MM.1S (cell line): ENCODE measurements around the gene ATP6AP1.
A peak's percentile ranks its signal among the peaks of the same experiment; 100 is the strongest.
"Not testable (repeated sequence)": the region's sequence is repeated elsewhere in the genome, so short reads cannot be mapped to it uniquely, and the experiment has no call there.

Experiments
- DNase-seq: peaks from one replicate; pipeline ENCODE4 v3.0.0-alpha.2; 2015
- H2AFZ ChIP-seq: fragments of 300-600 bp; sonication (generic); 2 replicates; pipeline ENCODE4 v1.6.0; 2016; ENCODE audit warnings: antibody characterized with exemption, low read length
- H3F3A ChIP-seq: fragments of 300-600 bp; sonication (generic); 2 replicates; pipeline ENCODE4 v1.6.1; 2016; ENCODE audit warnings: mild to moderate bottlenecking, antibody characterized with exemption, low read length, moderate library complexity, mixed read lengths; ENCODE audit not compliant: insufficient read depth
- H3K27ac ChIP-seq: fragments of 300-600 bp; sonication (generic); 2 replicates; pipeline ENCODE4 v1.5.1; 2016; ENCODE audit warnings: mild to moderate bottlenecking, low read length
- H3K27me3 ChIP-seq: fragments of 300-600 bp; sonication (generic); replicated peaks from 2 replicates; pipeline ENCODE4 v1.6.0; 2016; ENCODE audit warnings: low read length; ENCODE audit not compliant: insufficient read depth
- H3K36me3 ChIP-seq: fragments of 300-600 bp; sonication (generic); replicated peaks from 2 replicates; pipeline ENCODE4 v1.6.1; 2016; ENCODE audit warnings: mild to moderate bottlenecking, low read length, mixed read lengths; ENCODE audit not compliant: insufficient read depth
- H3K4me1 ChIP-seq: fragments of 300-600 bp; sonication (generic); 2 replicates; pipeline ENCODE4 v1.6.1; 2016; ENCODE audit warnings: low read length, mixed read lengths
- H3K4me2 ChIP-seq: fragments of 300-600 bp; sonication (generic); 2 replicates; pipeline ENCODE4 v1.6.0; 2016; ENCODE audit warnings: low read depth, low read length
- H3K4me3 ChIP-seq: fragments of 300-600 bp; sonication (generic); 2 replicates; pipeline ENCODE4 v1.5.1; 2016; ENCODE audit warnings: low read length, mixed read lengths
- H3K79me2 ChIP-seq: fragments of 300-600 bp; sonication (generic); 2 replicates; pipeline ENCODE4 v1.6.1; 2016; ENCODE audit warnings: mixed run types, low read length, mixed read lengths
- H3K9ac ChIP-seq: fragments of 300-600 bp; sonication (generic); 2 replicates; pipeline ENCODE4 v1.6.1; 2016; ENCODE audit warnings: low read length, mixed read lengths
- H3K9me2 ChIP-seq: fragments of 300-600 bp; sonication (generic); replicated peaks from 2 replicates; pipeline ENCODE4 v1.6.1; 2016; ENCODE audit warnings: mild to moderate bottlenecking, low read length, mixed read lengths; ENCODE audit not compliant: insufficient read depth
- H3K9me3 ChIP-seq: fragments of 300-600 bp; sonication (generic); replicated peaks from 2 replicates; pipeline ENCODE4 v1.6.1; 2016; ENCODE audit warnings: mild to moderate bottlenecking, low read length, mixed read lengths; ENCODE audit not compliant: insufficient read depth
- H4K20me1 ChIP-seq: fragments of 300-600 bp; sonication (generic); 2 replicates; pipeline ENCODE4 v1.6.1; 2016; ENCODE audit warnings: mild to moderate bottlenecking, low read length, moderate library complexity, mixed read lengths; ENCODE audit not compliant: insufficient read depth
- EZH2 ChIP-seq: fragments of 300-600 bp; sonication (generic); optimal IDR thresholded peaks from 2 replicates; pipeline ENCODE3; 2017; ENCODE audit warnings: low read depth, mild to moderate bottlenecking, antibody characterized with exemption, low read length, mixed read lengths
- EZH2phosphoT487 ChIP-seq: fragments of 300-600 bp; sonication (generic); IDR thresholded peaks from 2 replicates; pipeline ENCODE4 v1.6.1; 2018; ENCODE audit warnings: antibody characterized with exemption, low read length
- TF ChIP-seq, protein P1 (sequence below): fragments of 300-600 bp; sonication (generic); IDR thresholded peaks from 2 replicates; pipeline ENCODE4 v1.5.1; 2016; ENCODE audit warnings: antibody characterized with exemption, low read length, mixed read lengths

The ATP6AP1 gene

DNA sequence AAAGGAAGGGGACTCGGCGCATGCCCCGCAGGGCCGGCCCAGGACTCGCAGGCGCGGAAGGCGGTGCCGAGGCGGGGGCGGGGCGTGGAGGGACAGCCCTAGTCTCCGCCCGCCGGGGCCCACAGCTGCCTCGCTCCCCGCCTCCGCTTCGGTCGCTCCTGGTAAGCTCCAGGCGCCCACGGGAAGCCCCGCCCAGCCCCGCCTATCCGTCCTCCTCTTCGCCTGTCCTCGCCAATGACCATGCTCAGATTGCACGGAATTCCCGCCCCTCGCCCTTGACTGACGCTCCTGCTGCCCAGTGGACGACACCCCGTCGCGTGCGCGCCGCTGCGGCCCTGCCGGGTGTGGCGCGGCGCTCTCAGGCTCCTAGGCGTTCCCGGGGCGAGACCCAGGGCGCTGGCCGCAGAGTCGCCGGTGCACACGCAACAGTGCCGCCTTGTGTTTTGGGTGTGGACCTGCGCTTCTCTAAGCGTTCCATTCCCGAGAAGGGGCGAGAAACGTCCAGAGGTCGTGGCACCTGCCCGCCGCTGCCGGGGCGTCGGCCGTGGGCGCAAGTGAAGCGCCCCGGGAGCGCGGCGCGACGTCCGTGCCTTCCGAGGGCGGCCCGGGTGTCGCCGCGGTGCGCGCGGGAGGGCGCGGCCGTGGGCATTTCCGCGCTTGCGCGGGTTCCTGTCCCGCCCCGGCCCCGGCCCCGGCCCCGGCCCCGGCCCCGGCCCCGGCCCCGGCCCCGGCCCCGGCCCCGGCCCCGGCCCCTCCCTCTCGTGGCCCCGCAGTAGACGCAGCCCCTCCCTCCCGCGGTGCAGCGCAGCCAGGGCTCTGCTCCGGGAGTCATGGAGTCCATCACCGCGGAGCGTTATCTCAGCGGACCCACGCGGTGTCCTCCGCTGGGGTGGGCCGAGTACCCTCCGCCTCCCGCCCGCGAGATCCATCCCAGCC is 38.4 kb upstream of the ATP6AP1 start:
- H2AFZ ChIP-seq, H3F3A ChIP-seq, H3K79me2 ChIP-seq, H3K27ac ChIP-seq, H3K9ac ChIP-seq, H4K20me1 ChIP-seq, H3K4me3 ChIP-seq, H3K27me3 ChIP-seq, H3K9me3 ChIP-seq, H3K4me2 ChIP-seq, H3K36me3 ChIP-seq, H3K9me2 ChIP-seq, DNase-seq, H3K4me1 ChIP-seq: not testable (repeated sequence)

DNA sequence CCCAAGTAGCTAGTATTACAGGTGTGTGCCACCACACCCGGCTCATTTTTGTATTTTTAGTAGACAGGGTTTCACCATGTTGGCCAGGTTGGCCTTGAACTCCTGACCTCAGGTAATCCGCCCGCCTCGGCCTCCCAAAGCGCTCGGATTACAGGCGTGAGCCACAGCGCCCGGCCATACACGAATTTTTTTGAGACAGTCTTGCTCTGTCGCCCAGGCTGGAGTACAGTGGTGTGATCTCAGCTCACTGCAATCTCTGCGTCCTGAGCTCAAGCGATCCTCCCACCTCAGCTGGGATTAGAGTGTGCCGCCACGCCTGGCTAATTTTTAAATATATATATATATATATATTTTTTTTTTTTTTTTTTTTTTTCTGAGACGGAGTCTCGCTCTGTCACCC is 32.1 kb upstream of the ATP6AP1 start:
- H3K4me2 ChIP-seq, H3K4me1 ChIP-seq, H3K9ac ChIP-seq, H3K9me2 ChIP-seq, H3K27me3 ChIP-seq, H3K9me3 ChIP-seq, H4K20me1 ChIP-seq, H3K27ac ChIP-seq, DNase-seq, H2AFZ ChIP-seq, H3K4me3 ChIP-seq, H3K36me3 ChIP-seq: not testable (repeated sequence)
- Histone ChIP-seq H3F3A (peaks cover 27% of the 10 kb centered on the region), H3K79me2 (peaks cover 18% of the 10 kb centered on the region)

DNA sequence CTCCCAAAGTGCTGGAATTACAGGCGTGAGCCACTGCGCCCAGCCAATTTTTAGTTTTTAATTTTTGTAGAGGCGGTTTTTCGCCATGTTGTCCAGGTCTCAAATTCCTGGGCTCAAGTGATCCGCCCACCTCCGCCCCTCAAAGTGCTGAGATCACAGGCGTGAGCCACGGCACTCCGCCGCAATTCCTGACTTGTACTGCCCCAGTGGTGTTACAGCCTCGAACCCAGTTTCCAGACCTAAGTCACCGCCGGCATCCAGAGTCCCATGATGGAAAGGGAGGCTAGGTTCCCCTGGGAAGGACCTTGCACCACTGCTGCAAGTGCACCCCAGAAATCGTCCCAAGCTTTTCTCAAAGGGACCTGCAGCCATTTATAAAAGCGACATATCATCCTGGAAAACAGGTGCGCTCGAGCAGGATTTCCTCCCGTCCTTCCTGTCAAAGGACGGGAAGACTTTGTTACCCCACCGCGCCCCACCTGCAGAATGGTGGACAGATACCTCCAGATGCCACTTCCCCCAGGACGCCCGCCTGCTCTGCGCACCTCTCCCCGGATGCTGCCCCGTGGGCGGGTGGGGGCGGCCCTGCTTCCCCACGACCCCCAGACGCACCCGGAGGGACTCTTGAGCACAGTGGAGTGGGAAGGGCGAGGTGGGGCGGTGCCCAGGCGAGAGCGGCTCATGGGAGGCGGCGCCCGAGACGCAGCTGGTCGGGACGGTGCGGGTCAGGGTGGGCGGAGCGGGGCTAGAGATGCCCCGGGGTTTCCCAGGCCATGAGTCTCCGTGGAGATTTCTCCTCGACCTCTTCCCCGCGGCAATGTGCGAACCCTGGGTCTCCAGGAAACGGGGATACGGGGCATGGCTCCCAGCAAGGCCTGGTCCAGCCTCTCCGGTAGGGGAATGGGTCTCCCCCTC is 31.2 kb upstream of the ATP6AP1 start:
- peak overlapping the region; percentile 45; the same call in 1 of the 2 replicates for H2AFZ ChIP-seq
- peak overlapping the region; percentile 82 for H3K4me2 ChIP-seq
- H3K4me1 ChIP-seq = no peaks in the 10 kb centered on the region
- peaks cover 36% of the 10 kb centered on the region for H3F3A ChIP-seq
- peak overlapping the region; percentile 87 for H3K4me3 ChIP-seq
- no peaks in the 10 kb centered on the region for H3K27me3 ChIP-seq
- no peaks in the 10 kb centered on the region for H3K9me3 ChIP-seq
- TF ChIP-seq, protein P1, sequence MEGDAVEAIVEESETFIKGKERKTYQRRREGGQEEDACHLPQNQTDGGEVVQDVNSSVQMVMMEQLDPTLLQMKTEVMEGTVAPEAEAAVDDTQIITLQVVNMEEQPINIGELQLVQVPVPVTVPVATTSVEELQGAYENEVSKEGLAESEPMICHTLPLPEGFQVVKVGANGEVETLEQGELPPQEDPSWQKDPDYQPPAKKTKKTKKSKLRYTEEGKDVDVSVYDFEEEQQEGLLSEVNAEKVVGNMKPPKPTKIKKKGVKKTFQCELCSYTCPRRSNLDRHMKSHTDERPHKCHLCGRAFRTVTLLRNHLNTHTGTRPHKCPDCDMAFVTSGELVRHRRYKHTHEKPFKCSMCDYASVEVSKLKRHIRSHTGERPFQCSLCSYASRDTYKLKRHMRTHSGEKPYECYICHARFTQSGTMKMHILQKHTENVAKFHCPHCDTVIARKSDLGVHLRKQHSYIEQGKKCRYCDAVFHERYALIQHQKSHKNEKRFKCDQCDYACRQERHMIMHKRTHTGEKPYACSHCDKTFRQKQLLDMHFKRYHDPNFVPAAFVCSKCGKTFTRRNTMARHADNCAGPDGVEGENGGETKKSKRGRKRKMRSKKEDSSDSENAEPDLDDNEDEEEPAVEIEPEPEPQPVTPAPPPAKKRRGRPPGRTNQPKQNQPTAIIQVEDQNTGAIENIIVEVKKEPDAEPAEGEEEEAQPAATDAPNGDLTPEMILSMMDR = no peak
- TF ChIP-seq EZH2phosphoT487 = no peak
- TF ChIP-seq EZH2 = no peak
- H3K27ac ChIP-seq = peak overlapping the region; percentile 97
- peak; percentile 68 for DNase-seq
- H3K9ac ChIP-seq = peak overlapping the region; percentile 100
- 0 out of 2 replicates have a peak, but pooled peaks cover 9% of the 10 kb centered on the region for H4K20me1 ChIP-seq
- no peaks in the 10 kb centered on the region for H3K9me2 ChIP-seq
- H3K36me3 ChIP-seq = peaks cover 9% of the 10 kb centered on the region; the same call in 1 of the 2 replicates
- peaks cover 18% of the 10 kb centered on the region for H3K79me2 ChIP-seq

DNA sequence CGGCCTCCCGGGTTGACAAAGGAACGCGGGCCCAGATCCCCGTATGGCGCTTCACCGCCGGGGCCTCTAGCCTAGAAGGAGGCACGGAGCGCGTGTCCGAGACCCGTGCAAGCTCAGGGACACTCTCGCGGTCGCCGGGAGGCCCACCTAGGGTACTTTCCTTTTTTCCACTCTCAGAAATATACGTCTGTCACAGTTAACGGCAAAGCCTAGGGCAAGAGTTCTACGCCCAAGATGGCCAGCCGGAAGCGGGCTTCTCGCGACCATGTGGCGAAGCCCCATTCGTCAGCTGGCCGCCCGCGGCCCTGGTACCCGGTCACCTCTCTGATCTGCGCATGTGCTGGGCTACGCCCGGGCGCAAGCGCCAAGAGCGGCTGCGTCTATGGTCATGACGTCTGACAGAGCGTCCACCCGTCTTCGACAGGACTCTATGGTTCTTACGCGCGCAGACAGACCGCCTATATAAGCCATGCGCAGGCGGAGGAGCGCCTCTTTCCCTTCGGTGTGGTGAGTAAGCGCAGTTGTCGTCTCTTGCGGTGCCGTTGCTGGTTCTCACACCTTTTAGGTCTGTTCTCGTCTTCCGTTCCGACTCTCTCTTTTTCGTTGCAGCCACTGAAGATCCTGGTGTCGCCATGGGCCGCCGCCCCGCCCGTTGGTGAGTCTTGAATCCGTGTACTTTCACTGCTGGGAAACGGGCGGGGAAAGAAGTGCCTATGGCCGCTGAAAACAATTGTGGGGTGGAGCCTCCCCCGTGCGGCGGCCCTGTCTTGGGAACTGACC is 30.4 kb upstream of the ATP6AP1 start, which contains the start of gene RPL10:
RPL10 (plus strand) TSS at position 490 of the 780 bp plus-strand sequence; CDS start at position 633, 143 bp downstream.
- H2AFZ ChIP-seq = peak within 1 kb of the TSS; percentile 45; the same call in 1 of the 2 replicates
- peaks cover 18% of the 10 kb centered on the region for H3K79me2 ChIP-seq
- H3K9me2 ChIP-seq = no peaks in the 10 kb centered on the region
- H3K4me3 ChIP-seq = peak within 1 kb of the TSS; percentile 87
- TF ChIP-seq EZH2phosphoT487 = no peak
- TF ChIP-seq EZH2 = no peak
- TF ChIP-seq, protein P1 = no peak
- DNase-seq = peak; percentile 96
- 0 out of 2 replicates have a peak, but pooled peaks cover 9% of the 10 kb centered on the region for H4K20me1 ChIP-seq
- no peaks in the 10 kb centered on the region for H3K27me3 ChIP-seq
- H3K9me3 ChIP-seq = no peaks in the 10 kb centered on the region
- H3K4me2 ChIP-seq = peak within 1 kb of the TSS; percentile 82
- peak within 1 kb of the TSS; percentile 100 for H3K9ac ChIP-seq
- peak within 1 kb of the TSS; percentile 97 for H3K27ac ChIP-seq
- no peaks in the 10 kb centered on the region for H3K4me1 ChIP-seq
- H3F3A ChIP-seq = peaks cover 38% of the 10 kb centered on the region
- H3K36me3 ChIP-seq = peaks cover 9% of the 10 kb centered on the region; the same call in 1 of the 2 replicates
